ENCODE results near the gene MCHR2. TPM values are rescaled to one million over a fixed set of nuclear protein-coding genes. Genes with fewer than 3 reads are reported as not detected.

Gene MCHR2
- total and polyA plus RNA-seq, 10 of the 15 experiments (the other 5 are each of a cell fraction or from before 2014, with no cell fraction given): not detected

DNA sequence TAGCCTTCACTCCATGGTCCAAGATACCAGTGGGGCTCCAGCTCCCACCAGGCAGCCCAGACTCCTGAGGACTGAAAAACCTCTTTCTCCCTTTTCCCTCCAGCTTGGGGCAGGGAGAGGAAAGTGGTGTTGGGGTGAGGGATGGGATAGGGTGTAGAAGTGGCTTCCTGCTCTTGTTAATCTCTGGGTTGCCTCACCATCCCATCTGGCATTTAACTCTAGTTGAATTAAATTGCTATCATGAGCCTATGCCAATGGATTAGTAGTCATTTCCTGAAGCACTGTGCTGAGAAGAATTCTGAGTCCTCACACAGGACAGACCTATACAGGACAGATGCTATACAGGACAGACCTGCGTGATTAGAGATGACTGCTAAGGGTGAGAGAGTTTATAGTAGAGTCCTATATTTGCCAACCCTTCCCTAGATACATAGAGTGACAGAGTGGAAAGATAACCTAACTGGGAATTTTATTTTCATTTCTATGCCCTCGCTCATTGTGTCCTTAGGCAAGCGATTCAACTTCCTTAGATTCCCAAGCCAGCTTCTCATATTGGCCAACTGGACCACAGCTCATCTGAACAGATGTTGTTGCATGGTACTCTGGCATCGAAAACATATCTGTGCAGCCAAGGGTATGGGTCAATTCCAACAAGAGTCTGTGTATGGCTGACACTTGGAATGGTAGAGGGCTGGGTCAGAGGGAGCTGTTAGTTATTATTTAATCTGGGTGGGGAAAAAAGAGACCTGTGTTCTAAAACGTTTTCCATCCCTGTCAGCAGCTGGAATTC, 42.8 kb downstream of the MCHR2 start:
- ChIA-PET CTCF (no interaction called here), RAD21 (ENCODE audit: unreplicated experiment) (no interaction called here), SMC1A (ENCODE audit: uncharacterized antibody, unreplicated experiment) (no interaction called here), POLR2A (no interaction called here)
- H2AFZ ChIP-seq (ENCODE audit: control insufficient read depth, low read depth, low read length): no peak overlapping the region
- intact Hi-C loops (cut with micrococcal nuclease; ENCODE audit: unreplicated experiment) (no loop called here), in situ Hi-C loops (cut with MboI) (no loop called here)
- no peak for FAIRE-seq
- H3K27me3 ChIP-seq (replicated peaks in 1 of 2; ENCODE audit: control insufficient read depth in 2 of 2, insufficient read depth in 2 of 2, low read length in 1 of 2): no peaks in the 10 kb centered on the region; a peak in 1 of 4 replicates
- ATAC-seq: no peak
- H3K36me3 ChIP-seq (ENCODE audit: control insufficient read depth in 2 of 2, insufficient read depth in 2 of 2, low read length in 1 of 2): no peaks in the 10 kb centered on the region
- H3K79me2 ChIP-seq (ENCODE audit: control insufficient read depth, insufficient read depth, low read length): no peaks in the 10 kb centered on the region
- no peak for DNase-seq (ENCODE audit: low read depth, low spot score)
- WGBS (ENCODE audit: insufficient coverage, insufficient replicate concordance, low lambda C conversion rate, missing lambda C conversion rate): 14% methylated on average over 5 of the region's 5 CpGs
- H3K4me1 ChIP-seq (ENCODE audit: control insufficient read depth, insufficient read depth, low read length): no peaks in the 10 kb centered on the region
- TF ChIP-seq CBX3 (IDR thresholded peaks at IDR 0.05; ENCODE audit: borderline replicate concordance, low read depth): no peak
- TF ChIP-seq SMAD1 (IDR thresholded peaks at IDR 0.05; ENCODE audit: low read depth, partially characterized antibody): no peak
- no peaks in the 10 kb centered on the region for H3K9me3 ChIP-seq (replicated peaks; ENCODE audit: control insufficient read depth, insufficient read depth, low read length)
- no peak overlapping the region for H3K4me3 ChIP-seq
- no TSS peak for BruUV-seq (replicated peaks)
- no peaks in the 10 kb centered on the region for H4K20me1 ChIP-seq (ENCODE audit: control insufficient read depth, insufficient read depth)
- H3K4me2 ChIP-seq (ENCODE audit: control insufficient read depth, insufficient read depth): no peak overlapping the region
- H3K9ac ChIP-seq (ENCODE audit: control insufficient read depth, insufficient read depth, low read length): no peak overlapping the region
- no peak overlapping the region for H3K27ac ChIP-seq (ENCODE audit: control insufficient read depth, insufficient read depth)

DNA sequence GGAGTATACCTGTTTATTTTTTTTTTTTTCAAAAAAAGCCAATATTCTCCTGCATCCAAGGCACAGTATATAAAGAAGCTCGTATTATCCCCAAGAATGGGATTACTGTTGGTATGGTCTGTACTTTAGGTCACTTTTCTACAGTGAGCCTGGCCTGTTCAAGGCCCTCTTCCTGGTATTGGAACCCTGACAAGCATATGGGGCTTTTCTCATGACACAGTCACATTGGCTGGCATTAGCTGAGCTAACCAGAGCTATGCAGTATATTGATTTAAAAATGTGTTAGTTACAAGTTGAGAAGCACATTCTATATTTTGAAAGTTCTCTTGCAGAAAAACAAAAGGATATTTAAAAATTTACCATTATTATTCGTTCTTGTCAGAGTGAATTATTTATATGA, 48.0 kb downstream of the MCHR2 start:
- H3K27ac ChIP-seq (ENCODE audit: control insufficient read depth, insufficient read depth): no peak overlapping the region
- H3K27me3 ChIP-seq (replicated peaks in 1 of 2; ENCODE audit: control insufficient read depth in 2 of 2, insufficient read depth in 2 of 2, low read length in 1 of 2): no peaks in the 10 kb centered on the region
- CTCF ChIA-PET: no interaction called here
- intact Hi-C loops (cut with micrococcal nuclease; ENCODE audit: unreplicated experiment): no loop called here
- TF ChIP-seq BMI1 (IDR thresholded peaks at IDR 0.05; ENCODE audit: borderline replicate concordance) (no peak), CBX5 (IDR thresholded peaks at IDR 0.05; ENCODE audit: low read depth) (no peak), PML (IDR thresholded peaks at IDR 0.05; ENCODE audit: low read length) (no peak), MEF2B (IDR thresholded peaks at IDR 0.05; ENCODE audit: partially characterized antibody, poor library complexity, severe bottlenecking) (no peak), NFYA (IDR thresholded peaks at IDR 0.05; ENCODE audit: borderline replicate concordance, low read depth, low read length) (no peak), RB1 (IDR thresholded peaks at IDR 0.05; ENCODE audit: borderline replicate concordance) (no peak), SMC3 (IDR thresholded peaks at IDR 0.05; ENCODE audit: borderline replicate concordance, low read length) (no peak), TBL1XR1 (IDR thresholded peaks at IDR 0.05; ENCODE audit: low read depth, low read length) (no peak), PBX3 (IDR thresholded peaks at IDR 0.05; ENCODE audit: insufficient replicate concordance, low read depth, low read length) (no peak), RELA (IDR thresholded peaks at IDR 0.05; ENCODE audit: borderline replicate concordance, partially characterized antibody) (no peak), ZZZ3 (IDR thresholded peaks at IDR 0.05; ENCODE audit: control insufficient read depth, insufficient read length, low read depth) (no peak)
- no peaks in the 10 kb centered on the region for H3K4me1 ChIP-seq (ENCODE audit: control insufficient read depth, insufficient read depth, low read length)
- no peak for DNase-seq (ENCODE audit: low read depth, low spot score)
- in situ Hi-C loops (cut with MboI): no loop called here
- no peaks in the 10 kb centered on the region for H3K36me3 ChIP-seq (ENCODE audit: control insufficient read depth in 2 of 2, insufficient read depth in 2 of 2, low read length in 1 of 2)
- no peak overlapping the region for H3K9ac ChIP-seq (ENCODE audit: control insufficient read depth, insufficient read depth, low read length)
- no TSS peak for BruUV-seq (replicated peaks)
- no peaks in the 10 kb centered on the region for H4K20me1 ChIP-seq (ENCODE audit: control insufficient read depth, insufficient read depth)
- RAD21 ChIA-PET (ENCODE audit: unreplicated experiment): no interaction called here
- no peak overlapping the region for H2AFZ ChIP-seq (ENCODE audit: control insufficient read depth, low read depth, low read length)
- 0% methylated on average over 2 of the region's 2 CpGs for WGBS (ENCODE audit: insufficient coverage, insufficient replicate concordance, low lambda C conversion rate, missing lambda C conversion rate)
- no peaks in the 10 kb centered on the region for H3K79me2 ChIP-seq (ENCODE audit: control insufficient read depth, insufficient read depth, low read length)
- H3K9me3 ChIP-seq (replicated peaks; ENCODE audit: control insufficient read depth, insufficient read depth, low read length): no peaks in the 10 kb centered on the region
- no peak for ATAC-seq
- H3K4me3 ChIP-seq: no peak overlapping the region
- SMC1A ChIA-PET (ENCODE audit: uncharacterized antibody, unreplicated experiment): no interaction called here
- POLR2A ChIA-PET: no interaction called here
- H3K4me2 ChIP-seq (ENCODE audit: control insufficient read depth, insufficient read depth): no peak overlapping the region
- FAIRE-seq: no peak
